ENCODE results near the gene C9orf40.

DNA sequence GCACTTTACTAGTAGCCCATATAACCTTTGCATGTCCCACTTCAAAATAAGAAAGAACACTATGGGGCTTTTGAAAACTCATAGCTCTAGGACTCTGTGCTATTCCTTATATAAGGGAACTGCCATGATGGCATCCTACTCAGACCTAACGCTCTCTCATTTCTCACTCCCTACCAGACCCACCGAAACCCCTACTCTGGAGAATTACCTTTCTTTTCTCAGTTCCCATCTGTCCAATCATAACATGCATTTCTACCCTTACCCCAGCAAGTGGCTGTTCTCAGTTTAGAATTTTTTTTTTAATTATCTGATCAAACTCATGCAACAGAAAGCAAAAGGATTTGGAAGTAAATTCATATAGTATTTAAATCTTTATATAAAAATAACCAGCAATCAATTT lies 48.1 kb upstream of the C9orf40 start:
- TF ChIP-seq, protein P1, sequence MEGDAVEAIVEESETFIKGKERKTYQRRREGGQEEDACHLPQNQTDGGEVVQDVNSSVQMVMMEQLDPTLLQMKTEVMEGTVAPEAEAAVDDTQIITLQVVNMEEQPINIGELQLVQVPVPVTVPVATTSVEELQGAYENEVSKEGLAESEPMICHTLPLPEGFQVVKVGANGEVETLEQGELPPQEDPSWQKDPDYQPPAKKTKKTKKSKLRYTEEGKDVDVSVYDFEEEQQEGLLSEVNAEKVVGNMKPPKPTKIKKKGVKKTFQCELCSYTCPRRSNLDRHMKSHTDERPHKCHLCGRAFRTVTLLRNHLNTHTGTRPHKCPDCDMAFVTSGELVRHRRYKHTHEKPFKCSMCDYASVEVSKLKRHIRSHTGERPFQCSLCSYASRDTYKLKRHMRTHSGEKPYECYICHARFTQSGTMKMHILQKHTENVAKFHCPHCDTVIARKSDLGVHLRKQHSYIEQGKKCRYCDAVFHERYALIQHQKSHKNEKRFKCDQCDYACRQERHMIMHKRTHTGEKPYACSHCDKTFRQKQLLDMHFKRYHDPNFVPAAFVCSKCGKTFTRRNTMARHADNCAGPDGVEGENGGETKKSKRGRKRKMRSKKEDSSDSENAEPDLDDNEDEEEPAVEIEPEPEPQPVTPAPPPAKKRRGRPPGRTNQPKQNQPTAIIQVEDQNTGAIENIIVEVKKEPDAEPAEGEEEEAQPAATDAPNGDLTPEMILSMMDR (IDR thresholded peaks at IDR 0.05; ENCODE audit: low read length): no peak
- TF ChIP-seq EZH2phosphoT487 (IDR thresholded peaks at IDR 0.05; ENCODE audit: low read length): no peak
